ENCODE results near the gene CPVL. TPM values are rescaled to one million over a fixed set of nuclear protein-coding genes. Genes with fewer than 3 reads are reported as not detected.
A peak's percentile ranks its signal among the peaks of the same experiment; 100 is the strongest.

CPVL gene
- total and polyA plus RNA-seq, 2 of the 8 experiments (the other 6 are each of a cell fraction or from before 2014, with no cell fraction given): 40.0 to 55.0 TPM

GRCh38 chr7:28986765-28987110, 159.6 kb downstream of the CPVL start:
- no peak overlapping the region for H2BK20ac ChIP-seq (ENCODE audit: low read length)
- H3K23ac ChIP-seq (ENCODE audit: insufficient read length): no peak overlapping the region
- H3K27me3 ChIP-seq (replicated peaks in 1 of 4; ENCODE audit: control insufficient read depth in 3 of 4, extremely low read depth in 1 of 4, insufficient read depth in 3 of 4, low read length in 3 of 4): no peaks in the 10 kb centered on the region
- no peak overlapping the region for H2AK5ac ChIP-seq (ENCODE audit: low read depth, low read length)
- ChIA-PET POLR2A (ENCODE audit: partially characterized antibody) (no interaction called here), CTCF (ENCODE audit: partially characterized antibody) (interaction anchor here (1.0 to 10.0 kb wide), 6 partner anchors 11 to 65 kb away, joined by 3 to 59 read pairs (median 4); partner anchors contain the start of gene TRIL)
- H3K4ac ChIP-seq (replicated peaks; ENCODE audit: insufficient read length, low read depth, low read length): no peak overlapping the region
- FAIRE-seq (no peak), DNase-seq (ENCODE audit: low read depth in 1 of 2, low spot score in 2 of 2) (no peak)
- no peaks in the 10 kb centered on the region for H3K36me3 ChIP-seq (ENCODE audit: control insufficient read depth in 2 of 4, insufficient read depth in 4 of 4, low read length in 3 of 4)
- H4K91ac ChIP-seq (replicated peaks; ENCODE audit: insufficient read length, low read length): peak overlapping the region; percentile 42
- H4K20me1 ChIP-seq (replicated peaks in 1 of 2; ENCODE audit: control insufficient read depth in 1 of 2, insufficient read depth in 2 of 2, low read length in 2 of 2): no peaks in the 10 kb centered on the region
- no peak overlapping the region for H4K5ac ChIP-seq (ENCODE audit: insufficient read length, low read depth, low read length)
- H3K56ac ChIP-seq (replicated peaks; ENCODE audit: insufficient read length, low read depth, low read length): no peak overlapping the region
- no peak overlapping the region for H3K4me2 ChIP-seq (ENCODE audit: insufficient read depth in 1 of 2, low read depth in 2 of 2, low read length in 2 of 2)
- peaks cover 2 to 7% (median 6%) of the 10 kb centered on the region in 4 experiments; a peak in 3 of 7 replicates for H3K4me1 ChIP-seq (replicated peaks in 1 of 4; ENCODE audit: control insufficient read depth in 3 of 4, insufficient read depth in 4 of 4, low read length in 3 of 4)
- no peak overlapping the region for H2BK120ac ChIP-seq (replicated peaks; ENCODE audit: low read depth, low read length)
- H2AFZ ChIP-seq (ENCODE audit: low read length): no peak overlapping the region
- H3K79me2 ChIP-seq (ENCODE audit: control insufficient read depth in 1 of 2, insufficient read depth in 2 of 2, low read length in 2 of 2): no peaks in the 10 kb centered on the region
- no peaks in the 10 kb centered on the region for H3K79me1 ChIP-seq (ENCODE audit: low read depth, low read length)
- no peak overlapping the region for H3K4me3 ChIP-seq (ENCODE audit: extremely low read depth in 1 of 4, insufficient read depth in 2 of 4, low read depth in 3 of 4, low read length in 4 of 4)
- no peak overlapping the region for H3K14ac ChIP-seq (ENCODE audit: insufficient read length)
- H3K9ac ChIP-seq (replicated peaks in 1 of 4; ENCODE audit: extremely low read depth in 1 of 4, low read depth in 3 of 4, low read length in 3 of 4): no peak overlapping the region
- WGBS, 2 experiments (ENCODE audit: extremely low coverage in 1 of 2, insufficient coverage in 1 of 2, insufficient read length in 1 of 2, insufficient replicate concordance in 2 of 2, low coverage in 1 of 2, low lambda C conversion rate in 2 of 2, missing lambda C conversion rate in 1 of 2): 92% methylated on average over 2 of the region's 2 CpGs; no CpG with 5 or more reads in 1 of the 2 experiments
- H2BK12ac ChIP-seq (ENCODE audit: low read depth, low read length): no peak overlapping the region
- H3K18ac ChIP-seq (ENCODE audit: extremely low read depth, low read length): no peak overlapping the region
- 0 out of 2 replicates have a peak overlapping the region, but pooled peaks have one; percentile 46 for H2BK15ac ChIP-seq (ENCODE audit: low read length)
- H3K27ac ChIP-seq (ENCODE audit: low read depth, low read length): no peak overlapping the region
- no peak overlapping the region for H2BK5ac ChIP-seq (ENCODE audit: low read depth, low read length)
- no peaks in the 10 kb centered on the region for H3K23me2 ChIP-seq (ENCODE audit: low read depth, low read length)
- H3K9me3 ChIP-seq (ENCODE audit: insufficient read depth in 2 of 2, low read depth in 1 of 2, low read length in 1 of 2): no peaks in the 10 kb centered on the region
- H4K8ac ChIP-seq (ENCODE audit: extremely low read depth, insufficient read depth, low read length): no peak overlapping the region
- no peak for TF ChIP-seq MAFK (IDR thresholded peaks at IDR 0.05; ENCODE audit: low read depth, low read length)
- no peak for TF ChIP-seq TAF1 (IDR thresholded peaks at IDR 0.05; ENCODE audit: low read depth, low read length)
- no peak for TF ChIP-seq TBP (IDR thresholded peaks at IDR 0.05; ENCODE audit: low read depth, low read length)
- no peak for TF ChIP-seq POLR2A (IDR thresholded peaks at IDR 0.05; ENCODE audit: control extremely low read depth in 1 of 2, low read depth in 2 of 2, low read length in 2 of 2)
- no peak for TF ChIP-seq TAF7 (optimal IDR thresholded peaks at IDR 0.05; ENCODE audit: borderline replicate concordance, low read depth, low read length)
- TF ChIP-seq ATF2 (IDR thresholded peaks at IDR 0.05; ENCODE audit: low read length): no peak
- TF ChIP-seq EGR1 (IDR thresholded peaks at IDR 0.05; ENCODE audit: borderline replicate concordance, low read depth, low read length): no peak
- TF ChIP-seq RXRA (IDR thresholded peaks at IDR 0.05; ENCODE audit: insufficient read depth, low read depth, low read length): no peak

Measured in H1 (cell line).